C4-2B (cell line): Measurements from ENCODE around the gene PLEKHH3.

Experiments
- CTCF ChIP-seq: fragments of 450-650 bp; conservative IDR thresholded peaks from 2 replicates; pipeline ENCODE4 v1.5.1; 2017; ENCODE audit warnings: mild to moderate bottlenecking
- ZFX ChIP-seq: fragments of 450-650 bp; IDR thresholded peaks from 2 replicates; pipeline ENCODE4 v1.6.1; 2017

- TF ChIP-seq CTCF (no peak), ZFX (no peak)
These were observed 1.9 kb downstream of the PLEKHH3 start for GRCh38 chr17:42674755-42675347.
